GM23338 (cell line): Measurements from ENCODE around the gene KRTAP12-3. TPM values are rescaled to one million over a fixed set of nuclear protein-coding genes. Genes with fewer than 3 reads are reported as not detected.

Source experiments
- ATAC-seq: fragments of 200-7000 bp; cut with Tn5 transposase; 3 replicates; pipeline ENCODE4 v1.9.1; 2020
- DNase-seq: peaks from one replicate; pipeline ENCODE4 v3.0.0-alpha.2; 2015; ENCODE audit warnings: low spot score
- H2AFZ ChIP-seq: fragments of 200-600 bp; sonication (generic); 2 replicates; pipeline ENCODE4 v1.8.0; 2016; ENCODE audit warnings: antibody characterized with exemption, mild to moderate bottlenecking, moderate library complexity
- H3F3A ChIP-seq: fragments of 200-600 bp; sonication (generic); replicated peaks from 2 replicates; pipeline ENCODE4 v1.8.0; 2017; ENCODE audit warnings: antibody characterized with exemption, mixed run types, low read depth
- H3K27ac ChIP-seq: fragments of 200-600 bp; sonication (generic); 2 replicates; pipeline ENCODE4 v1.6.1; 2016; ENCODE audit warnings: low read depth
- H3K27me3 ChIP-seq: fragments of 200-600 bp; sonication (generic); 2 replicates; pipeline ENCODE4 v1.8.0; 2016; ENCODE audit warnings: mild to moderate bottlenecking, mixed run types, moderate library complexity; ENCODE audit not compliant: insufficient read depth
- H3K36me3 ChIP-seq: fragments of 200-600 bp; sonication (generic); 2 replicates; pipeline ENCODE4 v1.8.0; 2016; ENCODE audit warnings: mild to moderate bottlenecking; ENCODE audit not compliant: insufficient read depth
- H3K4me1 ChIP-seq: fragments of 200-600 bp; sonication (generic); 2 replicates; pipeline ENCODE4 v1.8.0; 2016; ENCODE audit warnings: mild to moderate bottlenecking, moderate library complexity; ENCODE audit not compliant: insufficient read depth
- H3K4me2 ChIP-seq: fragments of 200-600 bp; sonication (generic); 2 replicates; pipeline ENCODE4 v1.7.1; 2017; ENCODE audit warnings: mixed run types
- H3K4me3 ChIP-seq: fragments of 200-600 bp; sonication (generic); 2 replicates; pipeline ENCODE4 v1.6.1; 2016; ENCODE audit warnings: mixed run types
- H3K79me2 ChIP-seq: fragments of 200-600 bp; sonication (generic); replicated peaks from 2 replicates; pipeline ENCODE4 v1.8.0; 2017; ENCODE audit warnings: mild to moderate bottlenecking; ENCODE audit not compliant: insufficient read depth
- H3K9me2 ChIP-seq: fragments of 200-600 bp; sonication (generic); 2 replicates; pipeline ENCODE4 v1.8.0; 2017; ENCODE audit not compliant: insufficient read depth
- H4K20me1 ChIP-seq: fragments of 200-600 bp; sonication (generic); replicated peaks from 2 replicates; pipeline ENCODE4 v1.8.0; 2017; ENCODE audit warnings: mild to moderate bottlenecking; ENCODE audit not compliant: insufficient read depth
- H3K27ac Mint-ChIP-seq: 2 replicates; pipeline ENCODE4 v1.8.0; 2020; ENCODE audit warnings: inconsistent platforms, mild to moderate bottlenecking, moderate library complexity, mixed read lengths
- H3K27me3 Mint-ChIP-seq: 3 replicates; pipeline ENCODE4 v1.8.0; 2022; ENCODE audit warnings: low read depth, mild to moderate bottlenecking, moderate library complexity, mixed read lengths, inconsistent platforms; ENCODE audit not compliant: insufficient read depth, poor library complexity
- H3K36me3 Mint-ChIP-seq: 3 replicates; pipeline ENCODE4 v1.8.0; 2021; ENCODE audit warnings: low read depth, mild to moderate bottlenecking, inconsistent platforms, moderate library complexity, mixed read lengths
- H3K4me1 Mint-ChIP-seq: 3 replicates; pipeline ENCODE4 v1.8.0; 2020; ENCODE audit warnings: mild to moderate bottlenecking, inconsistent platforms, mixed read lengths
- H3K4me3 Mint-ChIP-seq: 3 replicates; pipeline ENCODE4 v1.8.0; 2021; ENCODE audit warnings: moderate library complexity, mild to moderate bottlenecking, inconsistent platforms, mixed read lengths
- H3K9me3 Mint-ChIP-seq: 3 replicates; pipeline ENCODE4 v1.8.0; 2020; ENCODE audit warnings: moderate library complexity, mild to moderate bottlenecking, inconsistent platforms, mixed read lengths
- CREB1 ChIP-seq: fragments of 250-450 bp; sonication (Bioruptor Pico); IDR thresholded peaks from 2 replicates; pipeline ENCODE4 v1.5.0; 2020; ENCODE audit warnings: low read depth, mild to moderate bottlenecking, moderate library complexity
- CTCF ChIP-seq, 2 experiments: fragments of 200-600 bp in 1 of 2; sonication (generic) in 1 of 2; conservative IDR thresholded peaks; 2 replicates each; pipeline versions ENCODE4 v1.5.1 to v1.6.1; 2016 to 2017; ENCODE audit warnings: antibody characterized with exemption in 2 of 2, low read depth in 2 of 2, mild to moderate bottlenecking in 2 of 2, moderate library complexity in 1 of 2
- ETS1 ChIP-seq: IDR thresholded peaks from 2 replicates; pipeline ENCODE4 v1.6.1; 2016; ENCODE audit warnings: antibody characterized with exemption
- EZH2 ChIP-seq: fragments of 200-600 bp; sonication (generic); IDR thresholded peaks from one replicate; pipeline ENCODE4 v1.8.0; 2017; ENCODE audit warnings: antibody characterized with exemption, mild to moderate bottlenecking, low read depth; ENCODE audit not compliant: unreplicated experiment
- EZH2phosphoT487 ChIP-seq: fragments of 200-600 bp; sonication (generic); IDR thresholded peaks from one replicate; pipeline ENCODE4 v1.8.1; 2018; ENCODE audit warnings: antibody characterized with exemption; ENCODE audit not compliant: unreplicated experiment
- JUNB ChIP-seq: IDR thresholded peaks from one replicate; pipeline ENCODE4 v1.6.1; 2016; ENCODE audit warnings: antibody characterized with exemption; ENCODE audit not compliant: unreplicated experiment
- NANOG ChIP-seq: IDR thresholded peaks from 2 replicates; pipeline ENCODE4 v1.6.1; 2016; ENCODE audit warnings: antibody characterized with exemption, borderline replicate concordance
- POLR2AphosphoS5 ChIP-seq: IDR thresholded peaks from 2 replicates; pipeline ENCODE4 v1.6.1; 2016; ENCODE audit warnings: antibody characterized with exemption, low read depth
- REST ChIP-seq: IDR thresholded peaks from one replicate; pipeline ENCODE4 v1.6.1; 2018; ENCODE audit warnings: antibody characterized with exemption; ENCODE audit not compliant: unreplicated experiment
- STAT1 ChIP-seq: IDR thresholded peaks from one replicate; pipeline ENCODE4 v1.6.1; 2016; ENCODE audit warnings: antibody characterized with exemption; ENCODE audit not compliant: unreplicated experiment
- ZNF114 ChIP-seq: fragments of 250-450 bp; sonication (Bioruptor Pico); IDR thresholded peaks from 2 replicates; pipeline ENCODE4 v1.5.0; 2020; ENCODE audit warnings: mild to moderate bottlenecking, moderate library complexity
- ZNF331 ChIP-seq: fragments of 250-450 bp; sonication (Bioruptor Pico); IDR thresholded peaks from 2 replicates; pipeline ENCODE4 v1.5.0; 2020; ENCODE audit warnings: low read depth, mild to moderate bottlenecking, moderate library complexity
- polyA plus RNA-seq: library from polyadenylated mRNA; unstranded; fragments of >200 nt; fragmentation: Nextera tagmentation; extraction: Ambion mirVana; gene quantifications from 2 replicates; pipeline ENCODE4 v1.2.1, GENCODE V29; 2016
- total RNA-seq: library from RNA; depleted of rRNA; stranded (reverse); fragments of >200 nt; shearing (Covaris generic); gene quantifications from 2 replicates; pipeline ENCODE4 v1.2.3, GENCODE V29; 2014
- TF ChIP-seq, protein P1 (sequence below): fragments of 250-450 bp; sonication (Bioruptor Pico); IDR thresholded peaks from 2 replicates; pipeline ENCODE4 v1.5.0; 2020; ENCODE audit warnings: mild to moderate bottlenecking, moderate library complexity

The KRTAP12-3 gene
- total and polyA plus RNA-seq, 2 experiments from 2014 or later = not detected

DNA sequence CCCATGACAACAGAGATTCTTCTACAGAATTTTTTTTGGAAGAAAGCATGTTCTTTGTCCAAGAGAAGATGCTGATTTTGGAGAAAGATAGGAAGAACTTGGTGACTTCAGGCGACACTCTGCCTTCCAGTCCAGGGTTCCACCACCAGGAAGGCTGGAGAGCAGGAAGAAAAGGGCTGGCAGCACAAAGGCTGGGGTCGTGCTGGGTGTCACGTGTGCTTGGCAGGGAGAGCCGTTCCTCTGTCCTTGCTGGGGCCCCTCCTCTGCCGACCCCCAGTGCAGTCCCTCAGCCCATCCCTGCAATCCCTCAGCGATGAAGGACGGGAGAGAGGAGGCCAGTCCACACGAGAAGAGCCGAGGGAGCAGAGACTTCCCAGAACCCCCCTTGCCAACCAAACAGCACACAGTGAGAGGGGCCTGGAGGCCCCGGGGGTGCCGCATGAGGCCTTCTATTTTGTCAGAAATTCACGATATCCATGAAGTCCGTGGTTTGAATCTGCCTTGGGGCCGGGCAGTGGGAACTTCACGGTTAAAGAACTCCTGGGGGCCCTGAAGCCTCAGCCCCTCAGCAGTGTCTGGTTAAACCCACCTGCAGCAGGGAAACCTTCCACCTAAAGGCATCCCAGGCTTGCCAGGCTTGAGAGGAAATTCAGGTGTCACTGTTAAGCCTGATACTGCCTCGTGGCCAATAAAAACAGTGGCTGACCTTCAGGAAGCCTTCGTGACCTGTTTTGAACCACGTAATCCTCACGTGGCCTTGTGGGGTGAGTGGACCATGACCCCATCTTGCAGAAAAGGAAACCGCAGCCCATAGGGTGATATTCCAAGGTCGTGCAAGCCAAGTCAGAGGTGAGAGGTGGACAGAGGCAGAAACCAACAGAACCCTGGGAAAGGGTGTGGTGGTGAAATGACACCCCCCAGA lies 42.6 kb downstream of the KRTAP12-3 start:
- H3K4me1 ChIP-seq = peaks cover 45% of the 10 kb centered on the region
- no peak overlapping the region for H3K4me3 ChIP-seq
- Mint-ChIP-seq H3K9me3 (peaks cover 2% of the 10 kb centered on the region; the same call in 1 of the 3 replicates), H3K27ac (0 out of 2 replicates have a peak overlapping the region, but pooled peaks have one; percentile 23), H3K36me3 (no peaks in the 10 kb centered on the region), H3K4me3 (no peak overlapping the region), H3K27me3 (peaks cover 26% of the 10 kb centered on the region), H3K4me1 (peaks cover 79% of the 10 kb centered on the region)
- H3K79me2 ChIP-seq = no peaks in the 10 kb centered on the region
- DNase-seq (no peak), ATAC-seq (no peak)
- H3K9me2 ChIP-seq = no peaks in the 10 kb centered on the region
- peak overlapping the region; percentile 43; the same call in 1 of the 2 replicates for H2AFZ ChIP-seq
- H4K20me1 ChIP-seq = no peaks in the 10 kb centered on the region
- H3F3A ChIP-seq = 0 out of 2 replicates have a peak, but pooled peaks cover 3% of the 10 kb centered on the region
- no peak overlapping the region for H3K4me2 ChIP-seq
- no peaks in the 10 kb centered on the region for H3K36me3 ChIP-seq
- H3K27me3 ChIP-seq = peaks cover 5% of the 10 kb centered on the region; the same call in 1 of the 2 replicates
- TF ChIP-seq JUNB (no peak), CTCF (conservative IDR thresholded peaks at IDR 0.05; ENCODE audit: low read depth in 2 of 2) (no peak), CREB1 (CRISPR knock-in tag) (no peak), EZH2 (no peak), STAT1 (no peak), ZNF114 (CRISPR knock-in tag) (no peak), EZH2phosphoT487 (no peak), REST (no peak), ZNF331 (CRISPR knock-in tag) (no peak), ETS1 (no peak), POLR2AphosphoS5 (no peak), NANOG (no peak)
- TF ChIP-seq, protein P1, sequence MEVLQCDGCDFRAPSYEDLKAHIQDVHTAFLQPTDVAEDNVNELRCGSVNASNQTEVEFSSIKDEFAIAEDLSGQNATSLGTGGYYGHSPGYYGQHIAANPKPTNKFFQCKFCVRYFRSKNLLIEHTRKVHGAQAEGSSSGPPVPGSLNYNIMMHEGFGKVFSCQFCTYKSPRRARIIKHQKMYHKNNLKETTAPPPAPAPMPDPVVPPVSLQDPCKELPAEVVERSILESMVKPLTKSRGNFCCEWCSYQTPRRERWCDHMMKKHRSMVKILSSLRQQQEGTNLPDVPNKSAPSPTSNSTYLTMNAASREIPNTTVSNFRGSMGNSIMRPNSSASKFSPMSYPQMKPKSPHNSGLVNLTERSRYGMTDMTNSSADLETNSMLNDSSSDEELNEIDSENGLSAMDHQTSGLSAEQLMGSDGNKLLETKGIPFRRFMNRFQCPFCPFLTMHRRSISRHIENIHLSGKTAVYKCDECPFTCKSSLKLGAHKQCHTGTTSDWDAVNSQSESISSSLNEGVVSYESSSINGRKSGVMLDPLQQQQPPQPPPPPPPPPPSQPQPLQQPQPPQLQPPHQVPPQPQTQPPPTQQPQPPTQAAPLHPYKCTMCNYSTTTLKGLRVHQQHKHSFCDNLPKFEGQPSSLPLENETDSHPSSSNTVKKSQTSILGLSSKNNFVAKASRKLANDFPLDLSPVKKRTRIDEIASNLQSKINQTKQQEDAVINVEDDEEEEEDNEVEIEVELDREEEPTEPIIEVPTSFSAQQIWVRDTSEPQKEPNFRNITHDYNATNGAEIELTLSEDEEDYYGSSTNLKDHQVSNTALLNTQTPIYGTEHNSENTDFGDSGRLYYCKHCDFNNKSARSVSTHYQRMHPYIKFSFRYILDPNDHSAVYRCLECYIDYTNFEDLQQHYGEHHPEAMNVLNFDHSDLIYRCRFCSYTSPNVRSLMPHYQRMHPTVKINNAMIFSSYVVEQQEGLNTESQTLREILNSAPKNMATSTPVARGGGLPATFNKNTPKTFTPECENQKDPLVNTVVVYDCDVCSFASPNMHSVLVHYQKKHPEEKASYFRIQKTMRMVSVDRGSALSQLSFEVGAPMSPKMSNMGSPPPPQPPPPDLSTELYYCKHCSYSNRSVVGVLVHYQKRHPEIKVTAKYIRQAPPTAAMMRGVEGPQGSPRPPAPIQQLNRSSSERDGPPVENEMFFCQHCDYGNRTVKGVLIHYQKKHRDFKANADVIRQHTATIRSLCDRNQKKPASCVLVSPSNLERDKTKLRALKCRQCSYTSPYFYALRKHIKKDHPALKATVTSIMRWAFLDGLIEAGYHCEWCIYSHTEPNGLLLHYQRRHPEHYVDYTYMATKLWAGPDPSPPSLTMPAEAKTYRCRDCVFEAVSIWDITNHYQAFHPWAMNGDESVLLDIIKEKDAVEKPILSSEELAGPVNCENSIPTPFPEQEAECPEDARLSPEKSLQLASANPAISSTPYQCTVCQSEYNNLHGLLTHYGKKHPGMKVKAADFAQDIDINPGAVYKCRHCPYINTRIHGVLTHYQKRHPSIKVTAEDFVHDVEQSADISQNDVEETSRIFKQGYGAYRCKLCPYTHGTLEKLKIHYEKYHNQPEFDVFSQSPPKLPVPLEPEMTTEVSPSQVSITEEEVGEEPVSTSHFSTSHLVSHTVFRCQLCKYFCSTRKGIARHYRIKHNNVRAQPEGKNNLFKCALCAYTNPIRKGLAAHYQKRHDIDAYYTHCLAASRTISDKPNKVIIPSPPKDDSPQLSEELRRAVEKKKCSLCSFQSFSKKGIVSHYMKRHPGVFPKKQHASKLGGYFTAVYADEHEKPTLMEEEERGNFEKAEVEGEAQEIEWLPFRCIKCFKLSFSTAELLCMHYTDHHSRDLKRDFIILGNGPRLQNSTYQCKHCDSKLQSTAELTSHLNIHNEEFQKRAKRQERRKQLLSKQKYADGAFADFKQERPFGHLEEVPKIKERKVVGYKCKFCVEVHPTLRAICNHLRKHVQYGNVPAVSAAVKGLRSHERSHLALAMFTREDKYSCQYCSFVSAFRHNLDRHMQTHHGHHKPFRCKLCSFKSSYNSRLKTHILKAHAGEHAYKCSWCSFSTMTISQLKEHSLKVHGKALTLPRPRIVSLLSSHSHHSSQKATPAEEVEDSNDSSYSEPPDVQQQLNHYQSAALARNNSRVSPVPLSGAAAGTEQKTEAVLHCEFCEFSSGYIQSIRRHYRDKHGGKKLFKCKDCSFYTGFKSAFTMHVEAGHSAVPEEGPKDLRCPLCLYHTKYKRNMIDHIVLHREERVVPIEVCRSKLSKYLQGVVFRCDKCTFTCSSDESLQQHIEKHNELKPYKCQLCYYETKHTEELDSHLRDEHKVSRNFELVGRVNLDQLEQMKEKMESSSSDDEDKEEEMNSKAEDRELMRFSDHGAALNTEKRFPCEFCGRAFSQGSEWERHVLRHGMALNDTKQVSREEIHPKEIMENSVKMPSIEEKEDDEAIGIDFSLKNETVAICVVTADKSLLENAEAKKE (CRISPR knock-in tag) = no peak
- H3K27ac ChIP-seq = no peak overlapping the region
